ENCODE data around the gene LRRC32. TPM values are rescaled to one million over a fixed set of nuclear protein-coding genes. Genes with fewer than 3 reads are reported as not detected.
"Not testable (repeated sequence)": the region's sequence is repeated elsewhere in the genome, so short reads cannot be mapped to it uniquely, and the experiment has no call there.

Gene LRRC32
- total RNA-seq, 1 experiment from 2014 or later = not detected

DNA sequence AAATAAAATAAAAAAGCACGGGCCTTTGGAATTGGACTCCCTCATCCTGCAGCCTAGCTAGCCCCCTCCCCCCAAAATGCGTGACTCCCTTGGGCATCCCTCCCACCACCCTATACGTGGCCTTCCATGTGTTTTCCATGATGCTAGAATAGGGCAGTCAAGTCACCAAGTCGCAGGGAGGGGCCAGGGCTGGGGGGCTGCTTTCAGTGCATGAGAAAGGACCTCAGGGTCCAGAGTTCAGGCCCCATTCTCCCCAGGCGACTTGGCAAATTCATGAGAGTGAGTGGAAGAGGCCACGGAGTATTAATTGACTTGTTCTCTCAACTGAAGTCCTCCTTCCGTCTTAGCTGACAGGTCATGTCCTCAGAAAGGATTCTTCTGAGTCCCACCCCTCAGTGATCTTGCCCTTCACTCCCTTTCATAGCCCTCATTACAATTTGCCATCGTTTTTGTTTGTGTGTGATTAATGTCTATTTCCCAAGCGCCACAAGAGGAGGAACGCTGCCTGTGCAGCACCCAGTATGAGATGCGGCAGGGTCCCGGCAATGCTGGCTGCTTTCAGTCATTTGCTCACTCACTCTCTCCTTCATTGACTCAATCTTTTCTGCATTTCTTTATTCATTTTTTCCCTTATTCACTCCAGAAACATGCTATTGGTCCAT lies 17.4 kb downstream of the LRRC32 start:
- DNase-seq (ENCODE audit: low read depth) = no peak

GRCh38 chr11:76649851-76650372 lies 20.6 kb downstream of the LRRC32 start:
- no peak for DNase-seq (ENCODE audit: low read depth)

DNA sequence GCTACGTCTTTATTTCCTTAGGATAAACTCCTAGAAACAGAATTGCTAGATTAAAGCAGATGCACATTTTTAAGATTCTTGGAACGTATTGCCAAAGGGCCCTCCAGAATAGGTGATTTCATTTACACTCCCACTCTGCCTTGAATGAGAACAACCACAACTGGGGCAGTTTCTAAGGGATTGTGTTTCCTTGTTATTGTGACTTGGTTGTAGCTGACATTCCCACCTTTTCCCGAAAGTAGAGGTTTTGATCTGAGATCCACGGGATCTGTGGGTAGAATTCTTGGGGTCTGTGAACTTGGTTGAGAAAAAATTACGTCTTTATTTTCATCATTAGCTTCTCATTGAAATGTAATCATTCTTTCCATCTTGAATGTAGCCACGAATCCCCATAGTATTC lies 21.5 kb downstream of the LRRC32 start:
- DNase-seq (ENCODE audit: low read depth) = no peak

DNA sequence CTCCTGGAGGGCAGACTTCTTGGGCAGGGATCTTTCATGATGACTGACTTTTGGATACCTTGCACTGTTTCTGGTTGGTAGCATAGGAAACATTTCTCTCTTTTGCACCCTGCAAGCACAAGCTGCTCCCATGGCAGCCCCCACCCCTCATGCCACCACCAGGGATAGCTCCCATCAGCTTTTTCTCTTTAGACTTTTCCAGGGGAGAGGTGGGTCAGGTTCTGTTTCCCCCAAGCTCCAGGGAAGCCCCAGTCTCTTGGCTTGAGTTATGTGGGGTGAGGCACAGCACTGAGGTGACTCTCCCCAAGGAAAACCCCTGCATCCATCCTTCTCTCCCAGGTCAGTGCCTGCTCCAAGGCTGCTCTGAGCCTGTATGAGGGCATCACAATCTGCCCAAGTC lies 22.5 kb downstream of the LRRC32 start:
- DNase-seq (ENCODE audit: low read depth) = no peak

DNA sequence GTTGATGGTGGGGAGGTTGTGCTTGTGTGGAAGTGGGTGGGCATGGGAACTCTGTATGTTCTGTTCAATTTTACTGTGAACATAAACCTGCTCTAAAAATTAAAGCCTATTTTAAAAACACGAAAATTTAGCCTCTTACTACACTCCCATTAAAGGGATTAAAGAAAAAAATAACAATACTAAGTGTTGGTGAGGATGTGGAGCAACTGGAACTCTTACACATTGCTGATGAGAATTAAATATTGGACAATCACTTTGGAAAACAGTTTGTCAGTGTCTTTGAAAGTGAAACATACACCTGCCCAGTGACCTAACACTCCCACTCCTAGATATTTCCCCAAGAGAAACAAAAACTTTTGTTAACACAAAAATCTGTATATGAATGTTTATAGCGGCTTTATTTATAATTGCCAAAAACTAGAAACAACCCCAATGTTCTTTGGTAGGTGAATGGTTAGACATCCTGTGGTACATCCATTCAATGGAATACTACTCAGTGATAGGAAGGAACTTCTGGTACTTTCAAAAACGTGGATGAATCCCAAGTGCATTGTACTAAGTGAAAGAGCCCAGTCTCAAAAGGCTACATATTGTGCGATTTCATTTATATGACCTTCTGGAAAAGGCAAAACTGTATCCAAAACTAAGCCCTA lies 23.5 kb downstream of the LRRC32 start:
- DNase-seq (ENCODE audit: low read depth) = no peak

GRCh38 chr11:76644591-76644990 lies 26.0 kb downstream of the LRRC32 start:
- DNase-seq (ENCODE audit: low read depth) = peak; percentile 22

DNA sequence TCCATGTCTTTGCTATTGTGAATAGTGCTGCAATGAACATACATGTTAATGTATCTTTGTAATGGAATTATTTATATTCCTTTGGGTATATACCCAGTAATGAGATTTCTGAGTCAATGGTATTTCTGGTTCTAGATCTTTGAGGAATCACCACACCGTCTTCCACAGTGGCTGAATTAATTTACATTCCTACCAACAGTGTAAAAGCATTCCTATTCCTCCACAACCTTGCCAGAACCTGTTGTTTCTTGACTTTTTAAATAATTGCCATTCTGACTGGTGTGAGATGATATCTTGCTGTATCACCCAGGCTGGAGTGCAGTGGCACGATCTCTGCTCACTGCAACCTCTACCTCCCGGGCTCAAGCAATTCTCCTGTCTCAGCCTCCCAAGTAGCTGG lies 26.8 kb downstream of the LRRC32 start:
- not testable (repeated sequence) for DNase-seq (ENCODE audit: low read depth)

GRCh38 chr11:76642341-76642740 lies 28.2 kb downstream of the LRRC32 start:
- DNase-seq (ENCODE audit: low read depth) = no peak

- no peak for DNase-seq (ENCODE audit: low read depth)
Measured at GRCh38 chr11:76641905-76642304, 28.6 kb downstream of the LRRC32 start.

GRCh38 chr11:76640501-76640900 lies 30.0 kb downstream of the LRRC32 start:
- no peak for DNase-seq (ENCODE audit: low read depth)

DNA sequence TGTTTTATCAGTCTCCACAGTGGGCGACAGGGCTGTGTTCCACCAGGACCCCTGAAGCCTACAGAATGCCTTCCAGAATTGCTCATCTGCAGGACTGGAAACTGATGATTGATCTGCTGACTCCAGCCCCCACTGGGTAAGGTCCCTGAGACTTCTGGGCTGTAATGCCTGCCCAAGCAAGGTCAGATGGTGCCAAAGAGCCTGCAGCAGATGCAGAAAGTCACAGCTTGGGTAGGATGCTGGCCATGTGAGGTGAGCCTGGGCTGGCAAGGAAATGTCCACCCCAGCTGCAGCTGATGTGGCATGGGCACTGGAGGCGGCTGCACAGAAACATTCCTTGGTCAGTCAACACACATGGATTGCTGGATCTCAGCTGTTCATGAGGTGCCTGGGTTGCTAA lies 30.9 kb downstream of the LRRC32 start:
- DNase-seq (ENCODE audit: low read depth) = no peak

DNA sequence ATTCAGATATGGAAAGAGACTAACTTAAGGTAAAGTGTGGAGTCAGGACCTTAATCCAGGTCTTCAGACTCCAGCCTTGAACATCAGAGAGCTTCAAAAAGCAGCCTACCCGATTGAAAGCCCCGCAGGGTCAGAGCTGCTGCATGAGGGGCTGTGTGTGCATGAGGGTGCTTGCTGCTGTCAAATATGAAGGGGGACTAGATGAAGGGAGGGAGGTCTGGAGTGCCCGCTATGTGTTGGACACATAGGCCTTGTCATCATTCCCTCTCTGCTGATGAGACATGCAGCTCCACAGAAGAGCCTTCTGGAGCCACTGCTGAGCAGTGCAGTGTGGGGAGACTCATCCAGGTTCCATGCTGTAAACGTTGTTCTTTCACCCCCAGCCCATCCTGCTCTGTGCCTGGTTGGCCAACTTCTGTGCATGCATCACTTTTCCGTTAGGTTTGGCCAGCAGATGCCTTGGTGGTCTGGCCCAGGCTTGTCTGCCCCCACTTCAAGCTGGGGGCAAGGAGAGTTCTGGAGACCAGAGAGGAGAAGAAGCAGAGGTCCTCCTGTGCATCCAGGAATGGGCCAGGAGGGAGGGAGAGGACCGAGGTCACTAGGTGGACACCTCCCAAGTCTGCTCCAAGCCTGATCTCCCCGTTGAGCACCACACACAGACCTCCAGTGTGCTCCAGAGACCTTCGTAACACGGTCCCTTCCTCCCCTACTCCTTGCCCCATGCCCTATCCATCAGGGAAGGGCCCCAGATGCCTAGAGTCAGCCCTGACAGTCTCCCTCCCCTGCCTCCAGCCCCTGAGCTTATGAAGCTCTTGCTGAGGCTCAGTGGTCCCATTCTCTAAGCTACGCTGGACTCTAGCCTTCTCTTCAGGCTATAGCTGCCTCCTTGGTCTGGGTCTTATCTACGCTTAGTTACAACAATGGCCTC lies 32.0 kb downstream of the LRRC32 start:
- no peak for DNase-seq (ENCODE audit: low read depth)

- no peak for DNase-seq (ENCODE audit: low read depth)
Measured at GRCh38 chr11:76637491-76638269, 32.9 kb downstream of the LRRC32 start.

DNA sequence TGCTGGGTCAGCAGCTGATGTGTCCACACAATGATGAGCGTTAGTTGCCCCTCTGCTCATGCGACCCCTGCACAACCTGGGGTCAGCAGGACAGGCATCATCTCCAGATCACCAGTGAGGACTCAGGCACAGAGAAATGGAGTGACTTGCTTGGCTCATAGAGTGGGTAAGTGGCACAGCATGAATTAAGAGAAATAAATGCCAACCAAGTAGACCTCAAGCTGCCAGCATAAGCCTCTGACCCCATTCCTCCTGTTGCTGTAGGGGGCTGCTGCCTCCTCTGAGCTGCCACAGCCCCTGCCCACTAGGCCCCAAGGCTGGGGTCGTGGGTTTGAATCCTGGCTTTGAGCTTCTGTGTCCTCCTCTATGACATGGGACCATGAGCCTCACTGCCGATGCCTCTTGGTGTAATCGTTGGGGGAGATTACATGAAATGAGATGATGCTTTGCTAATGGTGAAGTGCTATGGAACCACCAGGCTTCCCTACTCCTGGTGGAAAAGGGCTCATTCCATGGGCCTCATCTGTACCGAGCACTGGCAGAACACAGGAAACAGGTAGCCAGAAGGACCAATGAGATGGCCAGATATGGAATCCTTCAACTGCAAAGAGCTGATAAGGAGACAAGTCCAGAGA lies 33.6 kb downstream of the LRRC32 start:
- DNase-seq (ENCODE audit: low read depth) = no peak

DNA sequence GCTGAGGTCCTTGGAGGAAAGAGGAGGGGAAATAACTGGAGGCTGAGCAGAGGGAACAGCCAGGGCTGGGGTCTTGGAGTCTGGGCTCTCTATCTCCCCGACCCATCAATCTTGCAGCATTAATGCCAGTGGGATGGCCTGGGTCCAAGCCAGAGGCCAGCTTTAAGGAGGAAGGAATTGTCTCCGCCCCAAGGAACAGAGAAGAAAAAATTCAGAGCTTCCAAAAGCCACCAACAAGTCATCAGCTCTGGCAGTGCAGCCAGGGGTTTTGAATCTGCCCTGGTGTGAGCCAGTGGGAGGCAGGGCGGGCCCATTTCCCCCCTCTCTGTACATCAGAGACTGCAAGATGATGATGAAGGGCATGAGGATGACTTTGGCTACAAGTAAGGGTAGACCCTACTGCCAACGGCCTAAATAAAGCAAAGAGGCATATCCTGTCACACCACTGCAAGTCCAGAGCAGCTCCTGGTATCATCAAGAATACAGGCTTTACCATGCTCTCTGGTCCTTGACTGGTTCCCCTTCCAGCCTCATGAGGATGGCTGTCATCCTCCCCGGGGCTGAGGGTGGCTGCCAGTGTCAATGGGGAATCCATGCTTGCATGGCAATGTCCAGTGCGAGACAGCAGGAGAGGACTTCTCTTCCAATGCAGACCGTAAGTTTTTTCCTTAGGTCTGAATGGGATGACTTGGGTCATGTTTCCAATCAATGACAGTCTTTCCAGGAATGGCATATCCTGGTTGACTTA lies 34.4 kb downstream of the LRRC32 start:
- no peak for DNase-seq (ENCODE audit: low read depth)

DNA sequence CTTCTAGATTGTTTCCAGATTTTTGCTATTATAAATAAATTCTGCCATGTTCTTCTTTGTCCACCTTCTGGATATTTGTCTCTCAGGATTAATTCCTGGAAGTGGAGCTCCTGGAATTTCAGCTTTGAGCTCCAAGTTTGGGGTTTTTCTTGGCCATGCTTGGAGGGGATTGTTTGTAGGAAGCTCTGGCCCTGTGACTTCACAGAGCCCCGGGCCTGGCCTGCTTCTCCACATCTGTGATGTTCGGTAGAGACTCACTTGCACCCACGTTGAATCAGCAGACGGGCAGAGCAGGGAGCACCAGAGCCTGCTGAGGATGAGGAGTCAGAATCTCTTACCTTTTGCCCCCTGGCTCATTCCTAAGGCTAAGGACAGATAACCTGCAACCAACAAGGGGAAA lies 35.7 kb downstream of the LRRC32 start:
- DNase-seq (ENCODE audit: low read depth) = no peak

DNA sequence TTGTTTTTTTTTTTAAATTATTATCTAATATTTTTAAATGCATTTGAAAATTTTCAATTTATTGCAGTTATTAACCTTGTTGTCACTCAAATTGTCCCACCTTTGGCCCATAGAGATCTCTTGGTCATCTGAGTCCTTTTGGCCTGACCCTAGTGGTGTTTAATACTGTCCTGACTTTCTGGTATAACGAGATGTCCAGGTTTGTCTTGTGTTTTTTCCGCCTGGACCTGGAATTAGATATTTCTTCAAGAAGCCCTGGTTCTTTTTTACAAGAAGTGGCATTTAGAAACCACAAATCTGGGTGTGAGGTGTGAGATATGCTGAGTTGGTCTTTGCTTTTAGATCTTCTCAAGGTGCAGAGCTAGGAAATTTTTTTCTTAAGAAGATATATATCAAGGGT lies 38.1 kb downstream of the LRRC32 start:
- no peak for DNase-seq (ENCODE audit: low read depth)

DNA sequence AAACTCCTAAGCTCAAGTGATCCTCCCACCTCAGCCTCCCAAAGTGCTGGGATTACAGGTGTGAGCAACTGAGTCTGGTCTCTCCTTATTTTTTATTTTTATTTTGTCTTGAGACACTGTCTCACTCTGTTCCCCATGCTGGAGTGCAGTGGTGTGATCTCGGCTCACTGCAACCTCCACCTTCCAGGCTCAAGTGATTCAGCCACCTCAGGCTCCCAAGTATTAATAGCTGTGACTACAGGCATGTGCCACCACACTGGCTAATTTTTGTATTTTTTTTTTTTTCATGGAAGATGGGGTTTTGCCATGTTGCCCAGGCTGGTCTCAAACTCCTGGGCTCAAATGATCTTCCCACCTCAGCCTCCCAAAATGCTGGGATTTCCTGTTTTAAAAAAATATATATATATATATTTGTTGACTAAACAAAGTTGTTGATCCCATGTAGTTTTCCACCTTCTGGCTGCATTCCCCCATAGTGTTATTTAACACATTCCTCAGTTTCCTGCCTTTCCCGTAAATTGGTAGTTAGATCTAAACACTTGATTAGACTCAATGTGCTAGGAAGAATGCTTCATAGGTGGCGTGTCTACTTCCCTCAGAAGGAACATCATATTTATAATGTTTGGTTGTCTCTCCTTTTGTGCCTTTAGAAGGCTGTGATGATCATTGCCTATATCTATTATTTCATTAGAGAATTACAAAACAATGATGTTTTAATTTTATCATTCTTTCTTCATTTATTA lies 38.8 kb downstream of the LRRC32 start:
- no peak for DNase-seq (ENCODE audit: low read depth)

GRCh38 chr11:76630600-76631281 lies 39.8 kb downstream of the LRRC32 start:
- no peak for DNase-seq (ENCODE audit: low read depth)

Data from M059J (cell line).